ENCODE data around the gene F2R.
"Not testable (repeated sequence)": the region's sequence is repeated elsewhere in the genome, so short reads cannot be mapped to it uniquely, and the experiment has no call there.

Gene F2R

DNA sequence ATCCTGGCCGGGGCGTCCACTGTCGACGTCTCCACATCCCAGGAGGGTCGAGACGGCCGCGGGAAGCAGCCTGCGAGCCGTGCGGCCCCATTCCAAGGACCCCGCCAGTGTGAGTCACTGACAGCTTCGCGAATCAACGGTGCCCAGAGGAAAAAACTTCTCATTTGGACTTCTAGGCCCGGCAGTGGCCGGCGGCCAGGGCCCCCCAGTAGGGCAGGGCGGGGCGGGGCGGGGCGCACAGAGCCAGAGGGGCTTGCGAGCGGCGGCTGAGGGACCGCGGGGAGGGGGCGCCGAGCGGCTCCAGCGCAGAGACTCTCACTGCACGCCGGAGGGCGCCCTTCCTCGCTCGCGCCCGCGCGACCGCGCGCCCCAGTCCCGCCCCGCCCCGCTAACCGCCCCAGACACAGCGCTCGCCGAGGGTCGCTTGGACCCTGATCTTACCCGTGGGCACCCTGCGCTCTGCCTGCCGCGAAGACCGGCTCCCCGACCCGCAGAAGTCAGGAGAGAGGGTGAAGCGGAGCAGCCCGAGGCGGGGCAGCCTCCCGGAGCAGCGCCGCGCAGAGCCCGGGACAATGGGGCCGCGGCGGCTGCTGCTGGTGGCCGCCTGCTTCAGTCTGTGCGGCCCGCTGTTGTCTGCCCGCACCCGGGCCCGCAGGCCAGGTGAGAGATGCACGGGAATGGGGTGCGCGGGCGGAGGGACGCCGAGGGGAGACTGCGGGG is at the start of gene F2R:
F2R (plus strand) TSS at position 391 of the 720 bp plus-strand sequence; CDS start at position 573, 182 bp downstream.
- Histone ChIP-seq H3K4me1 (ENCODE audit: control insufficient read depth, insufficient read depth, low read length) (no peaks in the 10 kb centered on the region; the same call in 1 of the 2 replicates), H3K36me3 (ENCODE audit: control insufficient read depth, insufficient read depth, low read length) (no peaks in the 10 kb centered on the region), H3K4me3 (ENCODE audit: low read depth, low read length) (peak within 1 kb of the TSS; percentile 93), H3K9ac (ENCODE audit: low read depth, low read length) (peak within 1 kb of the TSS; percentile 67), H3K27me3 (ENCODE audit: control insufficient read depth, insufficient read depth, low read length) (peaks cover 19% of the 10 kb centered on the region), H3K27ac (ENCODE audit: low read depth, low read length) (peak within 1 kb of the TSS; percentile 40), H3K9me3 (ENCODE audit: control insufficient read depth, insufficient read depth, low read length) (no peaks in the 10 kb centered on the region)

DNA sequence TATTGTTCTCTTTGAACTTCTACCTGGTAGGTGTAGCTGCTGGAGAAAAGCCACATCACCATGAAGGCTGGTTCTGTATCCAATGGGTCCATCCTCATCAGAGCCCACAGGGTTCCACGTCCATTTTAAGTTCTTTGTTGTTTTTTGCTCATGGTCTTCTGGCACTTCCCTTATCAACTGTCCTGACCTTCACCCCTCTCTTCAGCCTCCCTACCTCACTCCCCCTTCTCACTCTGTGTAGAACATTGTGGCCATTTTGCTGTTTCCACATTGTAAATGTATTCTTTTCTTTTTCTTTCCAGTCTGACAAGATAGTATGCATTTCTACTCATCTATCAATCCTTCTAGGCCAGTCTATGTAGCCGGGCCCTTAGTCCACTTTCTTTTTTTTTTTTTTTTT is 48.4 kb upstream of the F2R start:
- Histone ChIP-seq H3K27me3 (ENCODE audit: control insufficient read depth, insufficient read depth, low read length) (no peaks in the 10 kb centered on the region), H3K9me3 (ENCODE audit: control insufficient read depth, insufficient read depth, low read length) (no peaks in the 10 kb centered on the region), H3K4me1 (ENCODE audit: control insufficient read depth, insufficient read depth, low read length) (no peaks in the 10 kb centered on the region), H3K9ac (ENCODE audit: low read depth, low read length) (no peak overlapping the region), H3K36me3 (ENCODE audit: control insufficient read depth, insufficient read depth, low read length) (peaks cover 7% of the 10 kb centered on the region; the same call in 1 of the 2 replicates), H3K27ac (ENCODE audit: low read depth, low read length) (no peak overlapping the region), H3K4me3 (ENCODE audit: low read depth, low read length) (no peak overlapping the region)

DNA sequence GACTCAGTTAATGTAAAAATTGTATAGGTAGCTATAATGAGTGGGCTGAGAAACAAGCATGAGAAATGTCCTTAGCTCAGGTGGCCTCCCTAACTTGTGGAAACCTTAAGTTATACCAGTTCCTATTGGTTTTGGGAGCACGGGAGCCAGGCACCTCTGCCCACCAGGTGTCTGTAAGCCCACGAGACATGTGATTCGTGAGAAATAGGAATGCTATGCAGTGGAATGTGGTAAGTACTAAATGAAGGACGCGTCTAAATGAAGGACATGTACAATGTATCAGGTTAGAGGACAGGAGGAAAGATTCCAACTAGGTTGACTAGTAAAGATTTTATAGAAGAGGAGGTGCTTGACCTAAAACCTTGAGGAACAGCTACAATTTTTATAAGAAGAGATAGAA is 46.7 kb upstream of the F2R start:
- Histone ChIP-seq H3K9ac (ENCODE audit: low read depth, low read length) (no peak overlapping the region), H3K27me3 (ENCODE audit: control insufficient read depth, insufficient read depth, low read length) (no peaks in the 10 kb centered on the region), H3K9me3 (ENCODE audit: control insufficient read depth, insufficient read depth, low read length) (no peaks in the 10 kb centered on the region), H3K4me3 (ENCODE audit: low read depth, low read length) (no peak overlapping the region), H3K4me1 (ENCODE audit: control insufficient read depth, insufficient read depth, low read length) (no peaks in the 10 kb centered on the region), H3K36me3 (ENCODE audit: control insufficient read depth, insufficient read depth, low read length) (peaks cover 14% of the 10 kb centered on the region; the same call in 1 of the 2 replicates), H3K27ac (ENCODE audit: low read depth, low read length) (no peak overlapping the region)

DNA sequence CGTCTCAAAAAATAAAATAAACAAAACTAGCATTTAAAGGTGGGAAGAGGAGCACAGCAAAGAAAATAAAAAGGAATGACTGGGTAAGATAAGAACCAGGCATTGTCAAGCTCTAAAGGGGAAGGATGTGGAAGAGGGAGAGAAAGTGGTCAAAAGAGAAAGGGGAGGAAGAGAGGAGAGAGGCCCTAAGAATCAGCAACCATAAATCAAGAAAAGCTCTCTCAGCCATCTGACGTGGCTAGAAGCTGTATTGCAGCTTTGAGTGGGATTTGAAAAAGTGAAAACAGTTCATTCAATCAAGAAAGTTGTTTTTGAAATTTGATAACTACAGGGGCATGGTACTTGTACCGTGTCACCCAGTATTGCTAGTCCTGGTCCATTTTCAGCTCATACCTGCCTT is 45.4 kb upstream of the F2R start:
- Histone ChIP-seq H3K27ac (ENCODE audit: low read depth, low read length) (no peak overlapping the region), H3K36me3 (ENCODE audit: control insufficient read depth, insufficient read depth, low read length) (peaks cover 18% of the 10 kb centered on the region; the same call in 1 of the 2 replicates), H3K27me3 (ENCODE audit: control insufficient read depth, insufficient read depth, low read length) (no peaks in the 10 kb centered on the region), H3K4me3 (ENCODE audit: low read depth, low read length) (no peak overlapping the region), H3K9me3 (ENCODE audit: control insufficient read depth, insufficient read depth, low read length) (no peaks in the 10 kb centered on the region), H3K4me1 (ENCODE audit: control insufficient read depth, insufficient read depth, low read length) (no peaks in the 10 kb centered on the region), H3K9ac (ENCODE audit: low read depth, low read length) (no peak overlapping the region)

DNA sequence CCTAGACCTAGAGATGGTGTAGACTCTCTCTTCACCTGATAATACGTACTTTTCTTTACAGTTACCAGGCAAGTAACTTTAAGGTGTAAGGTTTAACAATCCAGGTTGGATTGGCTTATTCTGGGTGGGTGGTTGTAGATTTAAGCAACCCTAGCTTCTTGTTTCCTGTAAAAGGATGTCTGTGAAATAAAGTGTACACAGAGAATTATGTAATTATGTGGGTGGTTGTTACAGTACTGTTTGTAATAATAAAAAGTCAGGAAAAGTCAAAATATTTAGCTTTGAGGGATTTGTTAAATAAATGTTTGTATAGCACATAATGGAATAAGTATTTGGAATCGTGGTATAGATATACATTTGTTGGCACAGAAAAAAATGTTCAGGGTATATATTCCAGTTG is 43.7 kb upstream of the F2R start:
- no peaks in the 10 kb centered on the region for H3K9me3 ChIP-seq (ENCODE audit: control insufficient read depth, insufficient read depth, low read length)
- no peak overlapping the region for H3K9ac ChIP-seq (ENCODE audit: low read depth, low read length)
- H3K27me3 ChIP-seq (ENCODE audit: control insufficient read depth, insufficient read depth, low read length), result no peaks in the 10 kb centered on the region
- no peak overlapping the region for H3K27ac ChIP-seq (ENCODE audit: low read depth, low read length)
- H3K4me3 ChIP-seq (ENCODE audit: low read depth, low read length), result no peak overlapping the region
- peaks cover 18% of the 10 kb centered on the region; the same call in 1 of the 2 replicates for H3K36me3 ChIP-seq (ENCODE audit: control insufficient read depth, insufficient read depth, low read length)
- no peaks in the 10 kb centered on the region for H3K4me1 ChIP-seq (ENCODE audit: control insufficient read depth, insufficient read depth, low read length)

DNA sequence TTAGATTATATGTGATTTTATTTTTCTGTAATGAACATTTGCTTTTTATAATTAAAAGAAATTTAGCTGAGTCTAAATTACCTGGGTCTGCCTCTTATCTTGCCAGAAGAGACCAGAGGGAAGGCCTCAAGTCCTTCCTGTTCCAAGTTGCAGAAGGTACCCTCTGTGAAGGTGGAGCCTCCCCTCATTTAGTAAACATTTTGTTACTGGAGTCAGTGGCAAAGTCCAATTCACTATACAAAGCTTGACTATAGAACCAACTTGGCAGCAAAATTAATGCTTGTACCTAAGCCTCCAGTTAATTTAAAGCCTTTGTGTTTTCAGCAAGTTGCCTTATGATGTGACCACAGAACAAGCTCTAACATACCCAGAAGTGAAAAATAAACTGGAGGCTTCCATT is 42.8 kb upstream of the F2R start:
- H3K4me3 ChIP-seq (ENCODE audit: low read depth, low read length), result no peak overlapping the region
- no peak overlapping the region for H3K27ac ChIP-seq (ENCODE audit: low read depth, low read length)

DNA sequence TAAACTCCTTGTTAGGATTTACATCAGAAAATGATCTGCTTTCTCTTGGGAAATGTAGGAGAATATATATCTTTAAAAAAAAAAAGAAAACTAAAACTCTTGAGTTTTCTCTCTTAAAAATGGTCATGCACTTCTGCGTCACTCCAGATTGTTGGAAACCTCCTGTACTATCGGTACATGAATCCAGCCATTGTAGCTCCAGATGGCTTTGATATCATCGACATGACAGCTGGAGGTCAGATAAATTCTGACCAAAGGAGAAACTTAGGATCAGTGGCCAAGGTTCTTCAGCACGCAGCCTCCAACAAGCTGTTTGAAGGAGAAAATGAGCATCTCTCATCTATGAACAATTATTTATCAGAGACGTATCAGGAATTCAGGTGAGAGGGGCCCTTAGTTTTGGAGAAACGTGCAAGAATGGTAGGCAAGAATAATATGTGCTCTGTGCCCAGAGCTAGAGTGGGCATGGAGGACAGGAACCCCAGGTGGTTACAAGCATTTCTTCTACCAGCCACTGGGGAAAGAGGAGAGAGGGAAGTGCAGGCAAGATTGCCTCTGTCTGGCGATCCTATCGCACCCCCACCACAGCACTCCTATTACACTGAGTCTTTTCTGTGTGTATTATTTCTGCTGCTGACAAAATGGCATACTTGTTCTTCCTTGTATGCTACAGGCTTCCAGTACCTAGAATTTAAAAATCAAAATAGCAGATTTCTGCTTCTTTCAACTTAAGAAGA is 41.4 kb upstream of the F2R start:
- peaks cover 18% of the 10 kb centered on the region; the same call in 1 of the 2 replicates for H3K36me3 ChIP-seq (ENCODE audit: control insufficient read depth, insufficient read depth, low read length)
- no peak overlapping the region for H3K27ac ChIP-seq (ENCODE audit: low read depth, low read length)
- H3K27me3 ChIP-seq (ENCODE audit: control insufficient read depth, insufficient read depth, low read length), result no peaks in the 10 kb centered on the region

More for the DNA sequence above, 42.8 kb upstream of the F2R start:
- no peak overlapping the region for H3K9ac ChIP-seq (ENCODE audit: low read depth, low read length)
- no peaks in the 10 kb centered on the region for H3K27me3 ChIP-seq (ENCODE audit: control insufficient read depth, insufficient read depth, low read length)
- peaks cover 18% of the 10 kb centered on the region; the same call in 1 of the 2 replicates for H3K36me3 ChIP-seq (ENCODE audit: control insufficient read depth, insufficient read depth, low read length)
- no peaks in the 10 kb centered on the region for H3K9me3 ChIP-seq (ENCODE audit: control insufficient read depth, insufficient read depth, low read length)
- H3K4me1 ChIP-seq (ENCODE audit: control insufficient read depth, insufficient read depth, low read length), result no peaks in the 10 kb centered on the region

DNA sequence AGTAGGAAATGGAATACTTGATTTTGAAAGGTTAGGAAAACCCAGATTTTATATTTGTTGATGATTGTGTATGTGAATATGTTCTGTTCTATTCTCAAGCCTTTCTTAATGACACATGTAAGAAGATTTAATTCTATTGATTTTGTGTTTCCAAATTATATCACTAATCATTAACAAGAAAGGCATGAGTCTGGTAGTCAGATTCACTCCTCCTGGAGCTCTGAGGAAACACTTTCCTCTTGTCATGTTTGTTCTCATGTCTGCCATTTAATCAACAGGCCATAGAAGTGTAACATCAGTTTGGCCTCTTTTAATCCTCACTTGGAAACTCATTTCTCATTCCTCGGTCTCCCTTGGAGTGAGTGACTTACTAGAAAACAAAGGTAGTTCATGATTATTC is 40.6 kb upstream of the F2R start:
- Histone ChIP-seq H3K27ac (ENCODE audit: low read depth, low read length) (no peak overlapping the region), H3K9ac (ENCODE audit: low read depth, low read length) (no peak overlapping the region), H3K9me3 (ENCODE audit: control insufficient read depth, insufficient read depth, low read length) (no peaks in the 10 kb centered on the region), H3K4me3 (ENCODE audit: low read depth, low read length) (no peak overlapping the region), H3K27me3 (ENCODE audit: control insufficient read depth, insufficient read depth, low read length) (no peaks in the 10 kb centered on the region), H3K36me3 (ENCODE audit: control insufficient read depth, insufficient read depth, low read length) (peaks cover 18% of the 10 kb centered on the region; the same call in 1 of the 2 replicates), H3K4me1 (ENCODE audit: control insufficient read depth, insufficient read depth, low read length) (no peaks in the 10 kb centered on the region)

More for the DNA sequence above, 41.4 kb upstream of the F2R start:
- H3K9me3 ChIP-seq (ENCODE audit: control insufficient read depth, insufficient read depth, low read length), result no peaks in the 10 kb centered on the region
- no peak overlapping the region for H3K9ac ChIP-seq (ENCODE audit: low read depth, low read length)
- H3K4me3 ChIP-seq (ENCODE audit: low read depth, low read length), result no peak overlapping the region
- H3K4me1 ChIP-seq (ENCODE audit: control insufficient read depth, insufficient read depth, low read length), result no peaks in the 10 kb centered on the region

DNA sequence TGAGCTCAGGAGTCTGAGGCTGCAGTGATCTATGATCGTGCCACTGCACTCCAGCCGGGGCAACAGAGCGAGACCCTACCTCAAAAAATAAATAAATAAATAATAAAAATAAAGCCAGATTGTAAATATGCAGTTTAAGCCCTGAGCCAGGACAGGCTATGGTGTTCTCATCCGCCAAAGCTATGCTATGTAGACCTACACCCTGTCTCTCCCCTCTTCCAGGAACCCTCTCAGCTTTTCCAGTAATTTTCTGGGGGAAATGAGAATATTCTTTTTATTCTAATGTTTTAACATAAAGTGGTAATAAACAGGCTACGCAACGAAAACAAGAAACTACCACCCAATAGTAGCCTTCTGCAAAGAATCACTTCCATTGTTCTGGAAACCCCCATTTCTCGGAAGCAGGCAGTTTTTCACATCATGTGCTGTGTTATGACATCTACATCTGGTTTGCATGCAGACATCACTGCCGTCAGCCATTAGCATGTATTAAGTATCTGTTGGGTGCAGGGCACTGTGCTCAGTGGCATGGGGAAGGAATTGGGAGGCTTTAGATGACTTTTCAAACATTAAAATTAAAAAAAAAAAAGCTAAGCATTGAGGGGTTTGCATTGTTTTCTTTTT is 38.0 kb upstream of the F2R start:
- Histone ChIP-seq H3K4me1 (ENCODE audit: control insufficient read depth, insufficient read depth, low read length) (no peaks in the 10 kb centered on the region), H3K27ac (ENCODE audit: low read depth, low read length) (no peak overlapping the region), H3K9ac (ENCODE audit: low read depth, low read length) (no peak overlapping the region), H3K36me3 (ENCODE audit: control insufficient read depth, insufficient read depth, low read length) (peaks cover 12% of the 10 kb centered on the region; the same call in 1 of the 2 replicates), H3K9me3 (ENCODE audit: control insufficient read depth, insufficient read depth, low read length) (no peaks in the 10 kb centered on the region), H3K4me3 (ENCODE audit: low read depth, low read length) (no peak overlapping the region), H3K27me3 (ENCODE audit: control insufficient read depth, insufficient read depth, low read length) (no peaks in the 10 kb centered on the region)

DNA sequence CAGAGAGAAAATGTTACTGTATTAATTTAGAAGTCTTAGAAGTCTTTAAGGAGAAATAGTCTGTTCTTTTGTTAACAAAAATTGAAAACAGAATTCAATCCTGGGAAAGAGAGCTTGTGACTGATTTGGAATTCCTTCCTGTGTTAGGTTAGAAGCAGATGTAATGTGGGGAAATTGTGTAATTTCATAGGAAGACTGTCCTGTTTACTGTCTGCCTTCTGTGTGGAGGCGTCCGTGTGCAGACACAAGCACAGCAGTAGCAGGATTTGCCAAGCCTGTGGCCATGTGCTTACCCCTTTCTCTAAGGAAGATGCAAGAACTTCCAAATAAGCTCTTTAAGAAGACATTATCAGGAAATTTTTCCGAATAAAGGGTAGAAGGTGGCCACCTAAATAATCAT is 36.7 kb upstream of the F2R start:
- peaks cover 4% of the 10 kb centered on the region; the same call in 1 of the 2 replicates for H3K36me3 ChIP-seq (ENCODE audit: control insufficient read depth, insufficient read depth, low read length)
- no peak overlapping the region for H3K9ac ChIP-seq (ENCODE audit: low read depth, low read length)
- H3K27ac ChIP-seq (ENCODE audit: low read depth, low read length), result no peak overlapping the region
- H3K9me3 ChIP-seq (ENCODE audit: control insufficient read depth, insufficient read depth, low read length), result no peaks in the 10 kb centered on the region
- no peaks in the 10 kb centered on the region for H3K27me3 ChIP-seq (ENCODE audit: control insufficient read depth, insufficient read depth, low read length)
- no peak overlapping the region for H3K4me3 ChIP-seq (ENCODE audit: low read depth, low read length)
- H3K4me1 ChIP-seq (ENCODE audit: control insufficient read depth, insufficient read depth, low read length), result no peaks in the 10 kb centered on the region

DNA sequence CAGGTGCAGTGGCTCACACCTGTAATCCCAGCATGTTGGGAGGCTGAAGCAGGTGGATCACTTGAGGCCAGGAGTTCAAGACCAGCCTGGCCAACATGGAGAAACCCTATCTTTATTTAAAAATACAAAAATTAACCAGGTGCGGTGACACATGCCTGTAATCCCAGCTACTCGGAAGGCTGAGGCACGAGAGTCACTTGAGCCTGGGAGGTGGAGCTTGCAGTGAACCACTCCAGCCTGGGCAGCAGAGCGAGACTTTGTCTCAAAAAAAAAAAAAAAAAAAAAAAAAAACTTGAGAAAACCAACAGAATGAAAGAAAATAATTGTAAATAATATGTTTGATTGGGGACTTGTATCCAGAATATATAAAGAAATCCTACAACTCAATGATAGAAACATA is 35.1 kb upstream of the F2R start:
- not testable (repeated sequence) for H3K27me3 ChIP-seq (ENCODE audit: control insufficient read depth, insufficient read depth, low read length); H3K4me1 ChIP-seq (ENCODE audit: control insufficient read depth, insufficient read depth, low read length); H3K27ac ChIP-seq (ENCODE audit: low read depth, low read length); H3K9me3 ChIP-seq (ENCODE audit: control insufficient read depth, insufficient read depth, low read length); H3K9ac ChIP-seq (ENCODE audit: low read depth, low read length); H3K4me3 ChIP-seq (ENCODE audit: low read depth, low read length); H3K36me3 ChIP-seq (ENCODE audit: control insufficient read depth, insufficient read depth, low read length)
